ENCODE measurements around the gene CDH13.

DNA sequence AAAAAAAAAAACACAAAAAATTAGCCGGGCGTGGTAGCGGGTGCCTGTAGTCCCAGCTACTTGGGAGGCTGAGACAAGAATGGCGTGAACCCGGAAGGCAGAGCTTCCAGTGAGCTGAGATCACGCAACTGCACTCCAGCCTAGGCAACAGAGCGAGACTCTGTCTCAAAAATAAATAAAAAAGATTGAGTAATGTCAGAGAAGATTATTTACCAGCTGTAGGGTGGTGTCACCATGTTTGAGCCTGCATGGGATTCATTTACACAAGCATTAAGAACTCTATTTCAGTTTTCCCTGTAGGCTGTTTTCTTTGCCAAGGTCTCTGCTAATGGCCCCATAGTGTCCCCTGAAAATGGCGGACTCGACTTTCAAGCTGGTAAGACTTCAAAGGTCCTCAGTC, 575.0 kb downstream of the CDH13 start:
- TF ChIP-seq RAD21 (conservative IDR thresholded peaks at IDR 0.05) (no peak), EZH2 (IDR thresholded peaks at IDR 0.05; ENCODE audit: borderline replicate concordance, insufficient read depth, low read length, poor library complexity, severe bottlenecking) (no peak), POLR2AphosphoS5 (IDR thresholded peaks at IDR 0.05) (no peak), TAF1 (IDR thresholded peaks at IDR 0.05; ENCODE audit: low read depth) (no peak), EP300 (conservative IDR thresholded peaks at IDR 0.05; ENCODE audit: poor library complexity, severe bottlenecking) (no peak), MXI1 (conservative IDR thresholded peaks at IDR 0.05; ENCODE audit: poor library complexity, severe bottlenecking) (no peak), SMC3 (conservative IDR thresholded peaks at IDR 0.05; ENCODE audit: poor library complexity) (no peak)
- TF ChIP-seq, protein P1, sequence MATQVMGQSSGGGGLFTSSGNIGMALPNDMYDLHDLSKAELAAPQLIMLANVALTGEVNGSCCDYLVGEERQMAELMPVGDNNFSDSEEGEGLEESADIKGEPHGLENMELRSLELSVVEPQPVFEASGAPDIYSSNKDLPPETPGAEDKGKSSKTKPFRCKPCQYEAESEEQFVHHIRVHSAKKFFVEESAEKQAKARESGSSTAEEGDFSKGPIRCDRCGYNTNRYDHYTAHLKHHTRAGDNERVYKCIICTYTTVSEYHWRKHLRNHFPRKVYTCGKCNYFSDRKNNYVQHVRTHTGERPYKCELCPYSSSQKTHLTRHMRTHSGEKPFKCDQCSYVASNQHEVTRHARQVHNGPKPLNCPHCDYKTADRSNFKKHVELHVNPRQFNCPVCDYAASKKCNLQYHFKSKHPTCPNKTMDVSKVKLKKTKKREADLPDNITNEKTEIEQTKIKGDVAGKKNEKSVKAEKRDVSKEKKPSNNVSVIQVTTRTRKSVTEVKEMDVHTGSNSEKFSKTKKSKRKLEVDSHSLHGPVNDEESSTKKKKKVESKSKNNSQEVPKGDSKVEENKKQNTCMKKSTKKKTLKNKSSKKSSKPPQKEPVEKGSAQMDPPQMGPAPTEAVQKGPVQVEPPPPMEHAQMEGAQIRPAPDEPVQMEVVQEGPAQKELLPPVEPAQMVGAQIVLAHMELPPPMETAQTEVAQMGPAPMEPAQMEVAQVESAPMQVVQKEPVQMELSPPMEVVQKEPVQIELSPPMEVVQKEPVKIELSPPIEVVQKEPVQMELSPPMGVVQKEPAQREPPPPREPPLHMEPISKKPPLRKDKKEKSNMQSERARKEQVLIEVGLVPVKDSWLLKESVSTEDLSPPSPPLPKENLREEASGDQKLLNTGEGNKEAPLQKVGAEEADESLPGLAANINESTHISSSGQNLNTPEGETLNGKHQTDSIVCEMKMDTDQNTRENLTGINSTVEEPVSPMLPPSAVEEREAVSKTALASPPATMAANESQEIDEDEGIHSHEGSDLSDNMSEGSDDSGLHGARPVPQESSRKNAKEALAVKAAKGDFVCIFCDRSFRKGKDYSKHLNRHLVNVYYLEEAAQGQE (IDR thresholded peaks at IDR 0.05; ENCODE audit: borderline replicate concordance) = no peak
- TF ChIP-seq, protein P2, sequence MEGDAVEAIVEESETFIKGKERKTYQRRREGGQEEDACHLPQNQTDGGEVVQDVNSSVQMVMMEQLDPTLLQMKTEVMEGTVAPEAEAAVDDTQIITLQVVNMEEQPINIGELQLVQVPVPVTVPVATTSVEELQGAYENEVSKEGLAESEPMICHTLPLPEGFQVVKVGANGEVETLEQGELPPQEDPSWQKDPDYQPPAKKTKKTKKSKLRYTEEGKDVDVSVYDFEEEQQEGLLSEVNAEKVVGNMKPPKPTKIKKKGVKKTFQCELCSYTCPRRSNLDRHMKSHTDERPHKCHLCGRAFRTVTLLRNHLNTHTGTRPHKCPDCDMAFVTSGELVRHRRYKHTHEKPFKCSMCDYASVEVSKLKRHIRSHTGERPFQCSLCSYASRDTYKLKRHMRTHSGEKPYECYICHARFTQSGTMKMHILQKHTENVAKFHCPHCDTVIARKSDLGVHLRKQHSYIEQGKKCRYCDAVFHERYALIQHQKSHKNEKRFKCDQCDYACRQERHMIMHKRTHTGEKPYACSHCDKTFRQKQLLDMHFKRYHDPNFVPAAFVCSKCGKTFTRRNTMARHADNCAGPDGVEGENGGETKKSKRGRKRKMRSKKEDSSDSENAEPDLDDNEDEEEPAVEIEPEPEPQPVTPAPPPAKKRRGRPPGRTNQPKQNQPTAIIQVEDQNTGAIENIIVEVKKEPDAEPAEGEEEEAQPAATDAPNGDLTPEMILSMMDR (IDR thresholded peaks at IDR 0.05; ENCODE audit: poor library complexity, severe bottlenecking) = no peak

Measured in neural cell (in vitro differentiated cells).